PFSK-1 (cell line): ENCODE data around the gene ZNF609.

ENCODE experiments used
- FOXP2 ChIP-seq: optimal IDR thresholded peaks from 2 replicates; pipeline ENCODE3; 2011; ENCODE audit warnings: borderline replicate concordance, control low read depth, inconsistent platforms; ENCODE audit not compliant: insufficient read depth; ENCODE audit errors: extremely low read length, extremely low read depth
- POLR2AphosphoS5 ChIP-seq: IDR thresholded peaks from 2 replicates; pipeline ENCODE4 v1.6.1; 2012; ENCODE audit warnings: low read depth, mild to moderate bottlenecking, control low read depth, low read length, moderate library complexity
- SIN3A ChIP-seq: IDR thresholded peaks from 2 replicates; pipeline ENCODE4 v1.6.1; 2012; ENCODE audit warnings: mild to moderate bottlenecking, low read length, moderate library complexity, borderline replicate concordance; ENCODE audit not compliant: insufficient read depth
- TAF1 ChIP-seq: IDR thresholded peaks from 2 replicates; pipeline ENCODE4 v1.6.1; 2012; ENCODE audit warnings: low read length, control low read depth, borderline replicate concordance; ENCODE audit not compliant: insufficient read depth
- TF ChIP-seq, protein P1 (sequence below), 2 experiments: IDR thresholded peaks; 2 replicates each; pipeline versions ENCODE4 v1.6.1 to v1.8.0; 2011 to 2012; ENCODE audit warnings: low read depth in 2 of 2, low read length in 2 of 2, control low read depth in 1 of 2, inconsistent platforms in 1 of 2, mild to moderate bottlenecking in 1 of 2, moderate library complexity in 1 of 2; ENCODE audit not compliant: insufficient read depth in 1 of 2

- TF ChIP-seq, protein P1, sequence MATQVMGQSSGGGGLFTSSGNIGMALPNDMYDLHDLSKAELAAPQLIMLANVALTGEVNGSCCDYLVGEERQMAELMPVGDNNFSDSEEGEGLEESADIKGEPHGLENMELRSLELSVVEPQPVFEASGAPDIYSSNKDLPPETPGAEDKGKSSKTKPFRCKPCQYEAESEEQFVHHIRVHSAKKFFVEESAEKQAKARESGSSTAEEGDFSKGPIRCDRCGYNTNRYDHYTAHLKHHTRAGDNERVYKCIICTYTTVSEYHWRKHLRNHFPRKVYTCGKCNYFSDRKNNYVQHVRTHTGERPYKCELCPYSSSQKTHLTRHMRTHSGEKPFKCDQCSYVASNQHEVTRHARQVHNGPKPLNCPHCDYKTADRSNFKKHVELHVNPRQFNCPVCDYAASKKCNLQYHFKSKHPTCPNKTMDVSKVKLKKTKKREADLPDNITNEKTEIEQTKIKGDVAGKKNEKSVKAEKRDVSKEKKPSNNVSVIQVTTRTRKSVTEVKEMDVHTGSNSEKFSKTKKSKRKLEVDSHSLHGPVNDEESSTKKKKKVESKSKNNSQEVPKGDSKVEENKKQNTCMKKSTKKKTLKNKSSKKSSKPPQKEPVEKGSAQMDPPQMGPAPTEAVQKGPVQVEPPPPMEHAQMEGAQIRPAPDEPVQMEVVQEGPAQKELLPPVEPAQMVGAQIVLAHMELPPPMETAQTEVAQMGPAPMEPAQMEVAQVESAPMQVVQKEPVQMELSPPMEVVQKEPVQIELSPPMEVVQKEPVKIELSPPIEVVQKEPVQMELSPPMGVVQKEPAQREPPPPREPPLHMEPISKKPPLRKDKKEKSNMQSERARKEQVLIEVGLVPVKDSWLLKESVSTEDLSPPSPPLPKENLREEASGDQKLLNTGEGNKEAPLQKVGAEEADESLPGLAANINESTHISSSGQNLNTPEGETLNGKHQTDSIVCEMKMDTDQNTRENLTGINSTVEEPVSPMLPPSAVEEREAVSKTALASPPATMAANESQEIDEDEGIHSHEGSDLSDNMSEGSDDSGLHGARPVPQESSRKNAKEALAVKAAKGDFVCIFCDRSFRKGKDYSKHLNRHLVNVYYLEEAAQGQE (IDR thresholded peaks at IDR 0.05; ENCODE audit: insufficient read depth in 1 of 2, low read depth in 2 of 2, low read length in 2 of 2), result no peak
- TF ChIP-seq POLR2AphosphoS5 (no peak), SIN3A (no peak), TAF1 (no peak), FOXP2 (no peak)
Measured at GRCh38 chr15:64474846-64475245, 14.5 kb downstream of the ZNF609 start.
